HCT116 (cell line): ENCODE measurements around the gene MRGPRX1.

Experiments
- EGR1 ChIP-seq: IDR thresholded peaks from 2 replicates; pipeline ENCODE4 v1.6.1; 2012; ENCODE audit warnings: low read depth
- EZH2 ChIP-seq: fragments of 200-600 bp; sonication (generic); IDR thresholded peaks from 2 replicates; pipeline ENCODE4 v1.6.1; 2017; ENCODE audit warnings: antibody characterized with exemption, mixed run types
- EZH2phosphoT487 ChIP-seq: fragments of 200-600 bp; IDR thresholded peaks from 2 replicates; pipeline ENCODE4 v1.6.1; 2018; ENCODE audit warnings: antibody characterized with exemption, borderline replicate concordance
- FOSL1 ChIP-seq: IDR thresholded peaks from 2 replicates; pipeline ENCODE4 v1.6.1; 2012; ENCODE audit warnings: low read depth
- JUND ChIP-seq: IDR thresholded peaks from 2 replicates; pipeline ENCODE4 v1.6.1; 2012
- POLR2A ChIP-seq: IDR thresholded peaks from 2 replicates; pipeline ENCODE4 v1.7.0; 2011; ENCODE audit warnings: borderline replicate concordance; ENCODE audit not compliant: insufficient read depth, insufficient read length; ENCODE audit errors: extremely low read depth
- POLR2AphosphoS5 ChIP-seq: IDR thresholded peaks from 2 replicates; pipeline ENCODE4 v1.6.1; 2011; ENCODE audit warnings: mild to moderate bottlenecking, low read depth, low read length, moderate library complexity
- RAD21 ChIP-seq: IDR thresholded peaks from 2 replicates; pipeline ENCODE4 v1.6.1; 2012; ENCODE audit warnings: low read depth, mild to moderate bottlenecking
- SP1 ChIP-seq: IDR thresholded peaks from 2 replicates; pipeline ENCODE4 v1.6.1; 2012; ENCODE audit warnings: low read depth
- SRF ChIP-seq: IDR thresholded peaks from 2 replicates; pipeline ENCODE4 v1.6.1; 2012; ENCODE audit warnings: low read depth
- ZNF274 ChIP-seq: fragments of 200-500 bp; sonication (Bioruptor generic); IDR thresholded peaks from 2 replicates; pipeline ENCODE4 v1.6.1; 2014; ENCODE audit warnings: mild to moderate bottlenecking, low read depth, low read length, inconsistent platforms
- TF ChIP-seq, protein P1 (sequence below), 3 experiments: fragments of 200-600 bp in 1 of 3; sonication (generic) in 1 of 3; IDR thresholded peaks in 2 of 3; conservative IDR thresholded peaks in 1 of 3; 2 replicates each; pipeline ENCODE4 v1.5.1; 2012 to 2017; ENCODE audit warnings: low read depth in 2 of 3, low read length in 2 of 3, antibody characterized with exemption in 1 of 3, borderline replicate concordance in 1 of 3, control low read depth in 1 of 3, mild to moderate bottlenecking in 1 of 3, mixed read lengths in 1 of 3, mixed run types in 1 of 3, moderate library complexity in 1 of 3; ENCODE audit not compliant: insufficient read depth in 1 of 3
- TF ChIP-seq, protein P2 (sequence below): IDR thresholded peaks from 2 replicates; pipeline ENCODE4 v1.6.1; 2012
- TF ChIP-seq, protein P3 (sequence below): IDR thresholded peaks from 2 replicates; pipeline ENCODE4 v1.6.1; 2012; ENCODE audit warnings: low read depth

DNA sequence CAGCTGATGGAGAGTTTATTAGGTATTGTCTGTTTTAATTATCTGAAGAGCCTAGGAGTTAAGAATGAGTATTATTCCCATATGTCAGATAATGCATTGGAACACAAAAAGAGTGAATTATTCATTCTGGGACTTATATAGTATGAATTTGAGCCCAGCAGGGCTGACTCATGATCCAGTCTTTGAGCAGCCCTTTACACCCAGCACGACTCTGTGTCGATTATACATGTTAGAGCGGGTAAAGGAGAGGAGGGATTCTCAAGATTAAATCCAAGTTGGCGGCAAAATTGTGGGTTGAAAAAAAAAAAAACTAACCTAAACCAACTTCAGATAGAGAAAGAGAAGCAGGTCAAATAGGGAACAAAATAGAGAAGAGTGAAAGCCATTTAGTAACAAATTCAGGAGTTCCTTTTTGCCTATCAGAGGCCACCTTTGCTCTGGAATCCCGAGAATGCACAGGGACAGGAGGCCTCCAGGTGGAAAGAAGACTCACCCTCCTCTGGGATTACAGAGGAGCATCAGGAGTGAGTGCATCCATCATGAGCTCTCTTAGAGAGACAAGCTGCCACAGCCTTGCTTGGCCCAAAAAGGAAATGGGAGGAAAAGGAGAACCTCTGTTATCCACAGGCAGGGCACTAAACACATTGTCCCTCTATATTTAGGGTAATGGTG lies 3.1 kb downstream of the MRGPRX1 start:
- TF ChIP-seq, protein P1, sequence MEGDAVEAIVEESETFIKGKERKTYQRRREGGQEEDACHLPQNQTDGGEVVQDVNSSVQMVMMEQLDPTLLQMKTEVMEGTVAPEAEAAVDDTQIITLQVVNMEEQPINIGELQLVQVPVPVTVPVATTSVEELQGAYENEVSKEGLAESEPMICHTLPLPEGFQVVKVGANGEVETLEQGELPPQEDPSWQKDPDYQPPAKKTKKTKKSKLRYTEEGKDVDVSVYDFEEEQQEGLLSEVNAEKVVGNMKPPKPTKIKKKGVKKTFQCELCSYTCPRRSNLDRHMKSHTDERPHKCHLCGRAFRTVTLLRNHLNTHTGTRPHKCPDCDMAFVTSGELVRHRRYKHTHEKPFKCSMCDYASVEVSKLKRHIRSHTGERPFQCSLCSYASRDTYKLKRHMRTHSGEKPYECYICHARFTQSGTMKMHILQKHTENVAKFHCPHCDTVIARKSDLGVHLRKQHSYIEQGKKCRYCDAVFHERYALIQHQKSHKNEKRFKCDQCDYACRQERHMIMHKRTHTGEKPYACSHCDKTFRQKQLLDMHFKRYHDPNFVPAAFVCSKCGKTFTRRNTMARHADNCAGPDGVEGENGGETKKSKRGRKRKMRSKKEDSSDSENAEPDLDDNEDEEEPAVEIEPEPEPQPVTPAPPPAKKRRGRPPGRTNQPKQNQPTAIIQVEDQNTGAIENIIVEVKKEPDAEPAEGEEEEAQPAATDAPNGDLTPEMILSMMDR (IDR thresholded peaks at IDR 0.05 in 2 of 3, conservative IDR thresholded peaks at IDR 0.05 in 1 of 3; ENCODE audit: borderline replicate concordance in 1 of 3, insufficient read depth in 1 of 3, low read depth in 2 of 3, low read length in 2 of 3): no peak
- TF ChIP-seq POLR2AphosphoS5 (no peak), SRF (no peak), EZH2phosphoT487 (no peak), POLR2A (no peak), JUND (no peak), EGR1 (no peak), EZH2 (no peak), FOSL1 (no peak), SP1 (no peak), RAD21 (no peak), ZNF274 (no peak)
- TF ChIP-seq, protein P2, sequence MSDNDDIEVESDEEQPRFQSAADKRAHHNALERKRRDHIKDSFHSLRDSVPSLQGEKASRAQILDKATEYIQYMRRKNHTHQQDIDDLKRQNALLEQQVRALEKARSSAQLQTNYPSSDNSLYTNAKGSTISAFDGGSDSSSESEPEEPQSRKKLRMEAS: no peak
- TF ChIP-seq, protein P3, sequence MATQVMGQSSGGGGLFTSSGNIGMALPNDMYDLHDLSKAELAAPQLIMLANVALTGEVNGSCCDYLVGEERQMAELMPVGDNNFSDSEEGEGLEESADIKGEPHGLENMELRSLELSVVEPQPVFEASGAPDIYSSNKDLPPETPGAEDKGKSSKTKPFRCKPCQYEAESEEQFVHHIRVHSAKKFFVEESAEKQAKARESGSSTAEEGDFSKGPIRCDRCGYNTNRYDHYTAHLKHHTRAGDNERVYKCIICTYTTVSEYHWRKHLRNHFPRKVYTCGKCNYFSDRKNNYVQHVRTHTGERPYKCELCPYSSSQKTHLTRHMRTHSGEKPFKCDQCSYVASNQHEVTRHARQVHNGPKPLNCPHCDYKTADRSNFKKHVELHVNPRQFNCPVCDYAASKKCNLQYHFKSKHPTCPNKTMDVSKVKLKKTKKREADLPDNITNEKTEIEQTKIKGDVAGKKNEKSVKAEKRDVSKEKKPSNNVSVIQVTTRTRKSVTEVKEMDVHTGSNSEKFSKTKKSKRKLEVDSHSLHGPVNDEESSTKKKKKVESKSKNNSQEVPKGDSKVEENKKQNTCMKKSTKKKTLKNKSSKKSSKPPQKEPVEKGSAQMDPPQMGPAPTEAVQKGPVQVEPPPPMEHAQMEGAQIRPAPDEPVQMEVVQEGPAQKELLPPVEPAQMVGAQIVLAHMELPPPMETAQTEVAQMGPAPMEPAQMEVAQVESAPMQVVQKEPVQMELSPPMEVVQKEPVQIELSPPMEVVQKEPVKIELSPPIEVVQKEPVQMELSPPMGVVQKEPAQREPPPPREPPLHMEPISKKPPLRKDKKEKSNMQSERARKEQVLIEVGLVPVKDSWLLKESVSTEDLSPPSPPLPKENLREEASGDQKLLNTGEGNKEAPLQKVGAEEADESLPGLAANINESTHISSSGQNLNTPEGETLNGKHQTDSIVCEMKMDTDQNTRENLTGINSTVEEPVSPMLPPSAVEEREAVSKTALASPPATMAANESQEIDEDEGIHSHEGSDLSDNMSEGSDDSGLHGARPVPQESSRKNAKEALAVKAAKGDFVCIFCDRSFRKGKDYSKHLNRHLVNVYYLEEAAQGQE: no peak
